GM19395 (cell line): ENCODE measurements around the gene DLG2.

ENCODE experiments used
- ATAC-seq: cut with Tn5 transposase; IDR thresholded peaks from one replicate; pipeline ENCODE4 v1.9.1; 2021; ENCODE audit warnings: mild to moderate bottlenecking, moderate library complexity; ENCODE audit not compliant: unreplicated experiment

The DLG2 gene

DNA sequence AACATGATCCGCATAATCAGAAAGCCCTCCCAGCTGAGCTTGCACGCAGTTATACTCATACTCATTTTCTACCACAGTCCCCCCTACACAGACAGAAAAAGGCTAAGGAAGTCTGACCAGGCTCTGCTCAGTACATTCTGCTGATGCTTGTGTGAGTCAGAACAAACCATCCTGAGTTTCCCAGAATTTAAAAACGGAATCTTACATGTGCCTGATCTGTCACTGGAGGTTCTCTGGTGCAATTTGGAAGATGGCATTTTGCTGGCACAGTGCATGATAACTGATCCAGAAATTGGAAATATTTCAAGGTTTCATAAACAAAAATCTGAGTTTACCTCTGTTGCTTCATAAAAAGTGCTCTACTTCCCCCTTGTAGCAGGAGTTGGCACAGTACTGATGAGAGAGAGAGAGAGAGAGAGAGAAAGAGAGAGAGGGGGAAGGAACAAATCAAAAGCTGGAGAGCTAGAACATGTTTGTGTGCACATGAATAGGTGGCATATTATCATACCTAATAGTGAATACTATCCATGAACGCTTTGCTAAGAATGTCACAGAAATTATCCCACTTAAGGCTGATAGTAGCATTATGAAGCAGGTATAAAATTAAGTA, 1085.3 kb downstream of the DLG2 start:
- ATAC-seq: no peak

DNA sequence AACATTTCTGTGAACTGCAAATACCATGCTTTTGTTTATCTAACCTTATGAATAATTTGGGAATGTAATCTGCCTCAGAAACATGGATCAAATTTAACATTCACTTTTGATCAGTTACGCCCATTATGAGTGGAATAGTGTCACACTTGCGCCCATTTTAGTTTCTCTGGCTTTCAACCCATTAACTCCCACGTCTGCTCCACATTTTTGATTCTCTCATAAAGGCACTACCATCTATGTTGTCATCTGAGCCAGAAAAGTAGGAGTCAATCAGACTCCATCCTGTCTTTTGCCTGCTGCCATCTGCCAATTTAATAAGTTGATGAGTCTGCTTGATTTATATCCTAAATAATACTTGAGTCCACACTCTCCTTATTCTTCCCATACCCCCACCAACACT, 1090.7 kb downstream of the DLG2 start:
- no peak for ATAC-seq

DNA sequence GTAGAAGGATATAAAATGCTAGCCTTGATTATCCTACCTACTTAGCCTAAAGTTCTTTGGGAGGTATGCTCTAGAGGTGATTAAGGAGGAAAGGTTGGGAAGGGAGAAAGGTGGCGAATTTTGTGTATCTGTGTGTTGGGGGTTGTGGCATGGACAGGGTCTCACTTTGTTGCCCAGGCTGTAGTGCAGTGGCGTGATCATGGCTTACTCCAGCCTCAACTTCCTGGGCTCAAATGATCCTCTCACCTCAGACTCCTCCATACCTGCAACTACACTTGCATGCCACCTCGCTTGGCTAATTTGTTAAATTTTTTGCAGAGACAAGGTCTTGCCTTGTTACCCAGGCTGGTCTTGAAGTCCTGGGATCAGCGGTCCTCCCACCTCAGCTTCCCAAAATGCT, 1094.8 kb downstream of the DLG2 start:
- no peak for ATAC-seq

DNA sequence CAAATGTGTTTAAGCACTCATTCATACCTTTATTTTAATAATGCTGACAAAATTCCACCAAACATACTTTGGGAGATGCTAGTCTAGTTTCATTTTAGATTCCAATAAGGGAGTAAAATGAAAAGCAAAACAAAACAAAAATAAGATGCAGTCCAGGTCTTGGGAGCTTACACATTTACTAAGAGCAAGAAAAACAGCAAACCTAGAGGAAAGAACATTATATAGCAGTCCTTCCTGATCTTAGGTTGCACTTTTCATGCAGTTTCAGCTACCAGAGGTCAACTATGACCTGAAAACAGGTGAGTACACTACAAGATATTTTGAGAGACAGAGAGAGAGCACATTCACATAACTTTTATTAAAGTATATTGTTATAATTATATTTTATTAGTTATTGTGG, 1100.9 kb downstream of the DLG2 start:
- no peak for ATAC-seq

DNA sequence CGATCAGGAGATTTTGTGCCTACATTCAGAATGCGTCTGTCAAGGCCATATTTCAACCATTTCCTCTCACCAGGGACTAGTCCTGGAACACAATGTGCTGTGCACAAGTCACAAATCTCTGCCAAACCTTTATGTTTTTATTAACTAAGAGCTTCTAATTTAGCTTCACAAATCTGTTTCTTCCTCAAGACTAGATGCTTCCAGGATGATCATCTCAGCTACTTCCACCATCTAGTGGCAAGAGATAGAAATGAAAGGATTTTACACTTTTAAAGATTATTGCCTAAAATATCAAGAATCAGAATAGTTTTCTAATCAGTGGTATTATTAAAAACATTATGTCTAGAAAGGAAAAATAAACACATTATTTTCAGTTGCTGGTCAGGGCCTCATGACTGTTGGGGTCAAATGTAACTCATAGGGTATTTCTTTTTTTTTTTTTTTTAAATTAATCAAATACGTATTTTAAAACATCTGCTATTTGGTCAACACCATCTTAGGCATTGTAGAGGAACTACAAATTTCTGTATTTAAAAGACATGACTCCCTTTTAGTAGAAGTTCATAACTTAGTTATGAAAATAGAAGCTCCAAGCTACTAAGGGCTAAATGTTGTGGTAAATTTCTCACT, 1102.6 kb downstream of the DLG2 start:
- no peak for ATAC-seq

DNA sequence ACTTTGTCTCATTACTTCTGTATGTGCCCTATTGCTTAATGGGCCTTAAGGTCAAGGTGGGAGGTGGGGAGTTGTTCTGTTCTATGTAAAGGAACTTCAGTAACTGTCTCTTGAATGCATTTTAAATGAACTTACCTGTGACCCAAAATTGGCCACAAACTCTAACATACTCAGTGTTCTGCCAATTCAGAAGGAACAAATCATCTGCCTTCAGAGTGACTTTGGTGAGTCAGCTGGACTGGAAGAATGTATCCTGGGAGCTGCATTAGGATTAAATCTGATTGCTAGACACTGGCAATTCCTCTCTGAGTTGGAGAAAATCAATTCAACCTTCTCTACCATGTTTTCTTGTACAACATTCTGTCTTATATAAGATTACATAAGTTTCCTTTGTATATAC, 1104.8 kb downstream of the DLG2 start:
- ATAC-seq: no peak

DNA sequence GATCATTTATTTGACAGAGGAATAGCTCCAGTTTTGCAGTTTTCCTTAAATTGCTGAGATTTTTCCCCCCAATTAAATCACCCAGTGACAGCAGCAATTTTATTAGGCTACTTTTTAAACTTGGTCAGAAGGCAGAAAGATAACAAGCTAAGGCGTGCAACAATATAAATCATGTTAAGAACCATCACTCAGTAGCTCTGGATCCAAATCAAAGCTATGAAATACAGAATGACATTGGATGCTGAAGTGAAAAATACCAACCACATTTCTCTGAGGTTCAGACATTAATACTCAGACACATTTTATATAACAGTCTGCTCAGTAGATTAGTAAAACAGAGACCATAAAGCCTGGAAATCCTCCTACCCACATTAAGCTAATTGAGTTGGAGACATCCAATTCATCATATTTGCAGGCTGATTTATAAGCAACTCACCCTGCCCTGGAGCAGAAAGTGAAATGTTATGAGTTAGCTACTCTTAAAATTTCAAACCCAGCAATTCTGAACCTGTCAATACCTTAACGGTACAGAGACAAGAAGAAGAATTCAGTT, 1108.4 kb downstream of the DLG2 start:
- ATAC-seq: no peak

DNA sequence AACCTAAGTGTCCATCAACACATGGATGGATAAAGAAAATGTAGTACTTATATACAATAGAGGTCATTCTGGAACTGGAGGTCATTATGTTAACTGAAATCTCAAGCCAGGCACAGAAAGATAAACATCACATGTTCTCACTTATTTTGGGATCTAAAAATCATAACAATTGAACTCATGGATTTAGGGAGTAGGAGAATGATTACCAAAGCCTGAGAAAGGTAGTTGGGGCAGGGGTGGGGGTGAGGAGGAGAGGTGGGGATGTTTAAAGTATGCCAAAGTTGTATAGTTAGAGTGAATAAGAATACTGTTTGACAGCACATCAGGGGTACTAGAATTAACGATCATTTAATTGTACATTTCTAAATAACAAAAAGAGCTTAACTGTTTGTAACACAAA, 1112.7 kb downstream of the DLG2 start:
- ATAC-seq: no peak

DNA sequence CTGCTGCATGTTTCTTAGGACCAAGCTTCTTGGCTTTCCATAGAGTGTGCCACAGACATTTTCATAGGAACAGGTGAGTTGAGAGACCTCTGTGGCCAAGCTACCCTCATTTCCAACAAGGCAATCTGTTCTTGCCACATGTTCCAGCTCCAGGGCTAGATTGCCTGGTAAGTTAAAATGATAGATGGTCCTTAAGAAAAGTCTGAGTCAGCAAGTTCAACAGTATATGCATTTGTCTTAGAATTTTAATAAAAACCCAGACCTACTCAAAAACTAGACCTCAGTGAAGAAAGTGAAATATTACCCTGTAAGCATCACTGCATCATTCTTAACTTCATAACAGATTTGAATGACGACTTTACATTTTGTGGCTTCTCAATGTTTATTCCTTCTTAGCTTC, 1123.6 kb downstream of the DLG2 start:
- ATAC-seq: no peak

DNA sequence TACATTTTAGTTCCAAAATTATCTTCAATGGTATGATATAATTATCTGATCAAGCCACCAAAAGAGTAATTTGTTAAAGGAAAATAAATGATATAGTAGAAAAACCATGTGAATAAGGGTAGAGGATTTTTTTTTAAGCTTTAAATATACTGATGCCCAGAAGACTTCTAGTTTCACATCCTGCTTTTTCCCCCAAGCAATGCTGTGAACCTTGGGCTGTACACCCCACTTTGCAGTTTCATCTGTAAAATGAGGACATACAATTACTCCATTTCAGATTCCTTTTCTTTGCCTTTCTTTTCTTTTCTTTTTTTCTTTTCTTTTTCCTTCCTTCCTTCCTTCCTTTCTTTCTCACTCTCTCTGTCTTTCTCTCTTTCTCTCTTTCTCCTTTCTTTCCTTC, 1125.4 kb downstream of the DLG2 start:
- ATAC-seq: no peak

DNA sequence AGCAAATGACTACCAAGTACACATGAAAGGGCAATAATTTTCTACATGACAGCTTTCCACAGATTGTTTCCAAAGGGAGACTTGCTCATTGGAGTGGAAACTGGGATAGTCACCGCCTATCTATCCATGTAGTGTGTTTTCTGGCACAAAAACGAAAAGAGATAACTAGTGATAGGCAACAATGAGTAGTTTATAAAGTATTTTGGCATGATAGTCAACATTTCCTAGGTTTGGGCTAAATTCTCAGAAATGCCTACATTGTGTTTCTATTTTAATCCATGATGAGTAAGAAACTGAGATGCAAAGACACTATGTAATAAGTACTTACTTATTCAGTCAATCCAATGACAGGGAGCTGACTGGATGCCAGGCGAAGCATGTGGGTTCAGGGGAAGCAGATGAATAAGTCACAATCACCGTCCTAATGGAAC, 1129.1 kb downstream of the DLG2 start:
- ATAC-seq: no peak

DNA sequence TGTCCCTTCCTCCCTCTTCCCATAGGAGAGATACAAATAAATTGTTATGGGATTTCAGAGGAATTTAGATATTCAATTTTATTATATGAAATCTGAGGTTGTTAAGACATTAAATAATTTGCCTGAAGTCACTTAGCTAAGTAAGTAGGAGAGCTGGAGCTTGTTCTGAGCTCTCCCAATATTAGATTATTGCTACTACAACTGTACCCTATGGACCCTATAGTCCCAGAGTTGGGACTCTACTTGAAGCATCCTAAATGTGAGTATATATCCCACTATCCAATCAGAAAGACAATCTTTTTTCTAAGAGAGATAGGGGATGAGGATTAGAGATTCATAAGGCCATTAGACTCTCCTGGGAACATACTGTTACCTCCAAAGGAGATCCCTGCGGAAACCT, 1130.0 kb downstream of the DLG2 start:
- no peak for ATAC-seq

DNA sequence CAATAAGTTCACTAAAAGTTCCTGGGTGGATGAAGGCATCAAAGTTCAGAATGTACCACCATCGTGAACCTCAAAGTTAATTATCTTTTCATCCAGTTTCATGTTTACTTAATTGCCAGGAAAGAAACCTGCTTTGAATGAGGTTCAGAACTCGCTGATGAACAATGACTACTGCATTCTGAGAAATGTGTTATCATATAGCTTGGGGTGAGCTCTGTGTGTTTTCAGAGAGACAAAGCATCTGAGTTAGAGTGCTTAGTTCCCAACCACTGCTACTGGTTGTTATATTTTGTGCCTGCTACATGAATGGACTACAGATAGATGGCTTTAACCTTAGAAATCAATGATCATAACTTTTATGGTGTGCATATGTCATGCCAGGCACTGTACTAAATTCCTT, 1131.0 kb downstream of the DLG2 start:
- no peak for ATAC-seq

DNA sequence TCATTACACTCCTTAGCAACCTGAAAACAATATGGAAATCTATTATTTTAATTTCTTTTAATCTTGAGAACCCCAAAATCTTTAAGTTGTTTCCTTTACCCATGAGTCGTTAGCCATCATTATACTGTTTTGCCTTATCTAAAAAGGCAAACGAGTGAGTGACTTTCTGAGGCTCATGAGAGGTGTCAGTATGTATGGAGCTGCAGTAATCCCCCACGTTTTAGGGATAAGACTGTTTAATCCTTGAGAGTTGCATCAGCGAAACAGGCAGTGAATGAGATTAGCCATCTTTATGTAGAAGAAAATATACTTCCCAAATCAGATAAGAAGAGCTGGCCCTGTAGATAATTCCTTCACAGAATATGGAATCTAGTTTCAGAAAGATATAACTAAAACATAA, 1147.0 kb downstream of the DLG2 start:
- ATAC-seq: no peak

DNA sequence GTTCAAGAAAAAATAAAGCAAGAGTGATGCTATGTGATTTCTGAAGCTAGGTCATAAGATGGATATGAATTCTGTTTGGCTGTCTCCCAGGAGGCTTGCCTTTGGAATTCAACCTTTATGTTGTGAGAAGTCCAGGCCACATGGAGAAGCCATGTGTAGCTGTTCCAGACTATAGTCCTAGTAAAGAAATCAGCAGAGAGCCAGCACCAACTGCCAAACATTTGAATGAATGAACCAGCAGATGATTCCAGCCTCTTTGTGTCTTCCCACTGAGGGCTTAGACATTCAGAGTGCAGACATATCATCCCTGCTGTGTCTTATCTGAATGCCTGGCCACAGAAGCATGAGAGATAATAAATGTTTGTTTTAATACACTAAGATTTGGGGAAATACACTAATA, 1150.6 kb downstream of the DLG2 start:
- no peak for ATAC-seq

DNA sequence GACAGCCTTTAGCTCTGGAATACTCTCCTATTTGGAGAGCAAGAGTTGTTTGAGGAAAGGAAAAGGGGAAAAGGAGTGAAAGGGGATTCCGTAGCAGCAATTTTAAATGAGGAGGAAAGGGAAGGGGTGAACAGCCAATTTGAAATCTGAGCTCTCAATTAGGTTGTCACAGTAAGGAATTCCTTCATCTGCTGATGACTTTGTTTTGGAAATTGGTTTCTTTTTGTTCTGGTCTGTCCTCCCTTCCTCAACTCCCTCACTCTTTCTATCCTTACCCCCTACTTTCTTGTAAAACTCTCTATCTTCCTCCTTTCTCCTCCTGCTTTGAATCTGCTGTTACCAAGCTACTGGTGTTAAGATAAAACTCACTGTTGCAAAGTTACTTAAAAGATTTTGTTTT, 1155.6 kb downstream of the DLG2 start:
- no peak for ATAC-seq

DNA sequence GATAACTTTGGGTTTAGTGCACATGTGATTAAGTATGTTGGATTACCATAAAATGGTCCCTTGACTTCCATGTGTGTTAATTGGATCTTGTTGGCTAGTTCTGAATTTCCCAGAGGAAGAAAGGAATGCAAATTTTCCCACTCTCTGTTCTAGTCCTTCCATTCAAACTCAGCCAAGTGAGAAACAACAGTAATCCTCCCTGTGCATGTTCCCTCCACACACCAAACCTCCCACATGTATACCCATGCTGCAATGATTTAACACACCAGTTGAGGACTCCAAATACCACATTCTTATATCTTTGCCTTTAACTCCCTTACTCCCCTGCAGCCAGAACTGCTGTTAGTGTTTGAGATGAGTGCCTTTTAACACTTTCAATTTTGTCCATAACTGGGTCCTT, 1158.9 kb downstream of the DLG2 start:
- no peak for ATAC-seq

DNA sequence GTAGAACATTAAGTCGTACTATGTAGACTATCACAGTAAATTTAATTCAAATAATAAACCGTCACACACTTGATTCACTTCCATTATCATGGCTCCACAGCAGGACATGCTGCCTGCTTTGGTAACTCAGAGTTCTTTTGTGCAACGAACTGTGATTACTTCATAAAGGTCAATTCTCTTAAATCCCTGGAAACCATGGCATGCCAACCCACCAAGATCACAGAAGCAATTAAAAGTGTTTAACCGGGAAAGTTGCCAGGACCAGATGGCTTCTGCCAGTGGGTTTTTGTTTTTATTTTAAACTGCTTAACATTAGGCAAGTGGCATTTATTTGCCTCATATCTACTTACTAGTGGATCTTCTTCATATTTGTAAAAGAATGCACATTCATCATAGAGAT, 1162.1 kb downstream of the DLG2 start:
- ATAC-seq: no peak

DNA sequence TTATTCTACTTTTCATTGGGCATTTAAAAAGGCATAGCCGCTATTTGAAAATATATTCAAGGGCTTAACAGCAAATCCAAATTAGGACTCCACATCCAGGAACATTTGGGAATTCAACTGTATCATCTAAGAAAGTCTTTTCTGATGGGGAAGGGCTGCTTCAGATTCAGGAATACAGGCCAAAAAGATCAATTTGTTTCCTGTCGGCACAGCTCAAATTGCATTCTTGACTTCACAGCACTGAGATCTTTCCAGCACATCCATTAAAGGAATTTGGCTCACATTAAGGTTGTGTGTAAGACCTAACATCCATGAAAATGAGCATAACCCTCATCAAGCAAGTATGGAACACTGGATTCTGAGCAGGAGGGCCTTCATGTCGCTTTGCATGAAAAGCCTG, 1171.5 kb downstream of the DLG2 start:
- ATAC-seq: no peak

DNA sequence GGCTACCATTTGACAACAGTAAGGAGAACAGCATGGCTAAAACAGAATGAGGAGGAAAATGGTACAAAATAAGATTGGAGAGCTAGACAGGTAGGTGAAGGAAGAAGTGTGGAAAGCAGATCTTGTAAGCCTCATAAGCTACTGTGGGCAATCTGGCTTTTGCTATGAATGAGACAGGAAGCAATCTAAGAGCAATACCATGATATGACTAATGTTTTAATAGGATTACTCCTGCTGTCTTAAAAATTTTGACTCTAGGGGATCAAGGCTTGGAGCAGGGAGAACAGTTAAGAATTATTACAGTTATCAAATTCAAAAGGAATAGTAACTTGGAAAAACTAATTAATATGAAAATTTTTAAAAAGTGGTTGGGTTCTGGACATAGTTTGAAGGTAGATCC, 1174.9 kb downstream of the DLG2 start:
- ATAC-seq: no peak

DNA sequence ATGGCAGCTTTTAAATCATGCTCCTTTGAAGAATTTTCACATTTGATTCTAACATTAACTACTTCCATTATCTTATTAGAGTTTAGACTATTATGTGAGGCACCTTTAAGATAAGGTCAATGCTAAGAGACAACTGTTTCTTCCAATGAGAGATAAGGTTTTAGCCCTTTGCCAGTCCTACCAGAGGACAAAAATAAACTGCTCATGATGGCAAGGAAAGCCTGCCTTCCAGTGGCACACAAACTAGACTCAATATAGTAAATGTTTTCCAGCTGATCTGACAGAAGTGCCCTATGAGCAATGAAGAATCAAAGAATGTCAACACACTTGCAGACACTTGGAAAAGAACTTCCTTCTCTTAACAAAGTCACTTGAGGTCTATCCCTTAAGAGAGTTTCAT, 1188.6 kb downstream of the DLG2 start:
- ATAC-seq: no peak

DNA sequence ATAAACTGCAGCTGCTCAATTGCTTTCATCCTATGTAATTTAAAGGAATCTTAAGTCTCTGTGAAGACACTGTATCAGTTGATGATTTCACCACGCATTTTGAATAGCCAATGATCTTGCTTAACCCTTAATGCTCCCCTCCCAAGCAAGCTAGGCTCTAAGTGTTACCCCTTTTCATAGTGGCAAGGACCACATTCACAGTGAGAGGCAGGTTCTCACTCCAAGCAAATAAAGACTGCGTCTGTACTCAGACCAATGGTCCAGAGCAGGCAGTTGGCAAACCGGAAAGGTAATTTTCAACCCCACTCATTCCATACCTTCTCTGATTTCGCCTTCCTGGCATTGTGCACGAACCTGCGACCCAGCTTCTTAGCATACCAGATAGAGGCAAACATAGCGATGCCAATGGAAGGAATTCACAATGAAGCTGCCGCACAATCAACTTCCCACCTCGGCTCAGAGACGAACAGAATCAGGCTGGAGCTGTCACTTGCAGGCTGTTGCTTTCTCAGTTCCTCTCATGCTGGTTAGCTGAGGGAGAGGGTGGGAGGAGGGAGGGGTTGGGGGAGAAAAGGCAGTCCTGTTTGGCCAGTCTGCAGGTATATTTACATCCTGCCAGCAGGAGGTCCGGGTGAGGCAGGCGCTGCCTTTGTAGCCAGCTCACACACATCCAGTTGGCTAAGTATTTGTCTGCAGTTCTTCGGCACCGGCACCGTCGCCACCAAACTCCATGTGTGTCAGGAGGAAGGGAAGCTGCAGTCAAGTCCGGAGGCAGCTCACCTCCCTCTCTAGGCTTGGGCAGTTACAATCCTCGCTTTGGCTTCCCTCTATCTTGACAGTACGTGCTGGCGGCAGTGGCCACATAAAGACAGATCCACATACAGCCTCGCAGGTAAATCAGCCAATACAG, 1189.8 kb downstream of the DLG2 start:
- ATAC-seq: peak; percentile 92
